OCI-LY1 (cell line): ENCODE data around the gene PRKCE.

Experiments used
- H2AFZ ChIP-seq: fragments of 200-600 bp; sonication (generic), shearing (Covaris generic); 2 replicates; pipeline ENCODE4 v1.6.0; 2014; ENCODE audit warnings: antibody characterized with exemption, mild to moderate bottlenecking, low read length
- H3F3A ChIP-seq: fragments of 200-600 bp; sonication (generic), shearing (Covaris generic); 2 replicates; pipeline ENCODE4 v1.6.0; 2014; ENCODE audit warnings: mild to moderate bottlenecking, antibody characterized with exemption, low read length, moderate library complexity; ENCODE audit not compliant: insufficient read depth
- H3K27ac ChIP-seq: fragments of 200-600 bp; sonication (generic); 2 replicates; pipeline ENCODE4 v1.5.1; 2014; ENCODE audit warnings: low read length, mixed run types, mild to moderate bottlenecking, low read depth; ENCODE audit not compliant: poor library complexity, severe bottlenecking
- H3K27me3 ChIP-seq: fragments of 200-600 bp; sonication (generic); 2 replicates; pipeline ENCODE4 v1.6.0; 2014; ENCODE audit warnings: antibody characterized with exemption, mild to moderate bottlenecking, low read length, moderate library complexity; ENCODE audit not compliant: insufficient read depth
- H3K36me3 ChIP-seq: fragments of 200-600 bp; sonication (generic); 2 replicates; pipeline ENCODE4 v1.6.1; 2014; ENCODE audit warnings: mild to moderate bottlenecking, antibody characterized with exemption, low read length, moderate library complexity, mixed read lengths; ENCODE audit not compliant: insufficient read depth
- H3K4me1 ChIP-seq: fragments of 200-600 bp; sonication (generic); 2 replicates; pipeline ENCODE4 v1.5.1; 2014; ENCODE audit warnings: mild to moderate bottlenecking, low read length, moderate library complexity; ENCODE audit not compliant: insufficient read depth, severe bottlenecking
- H3K4me2 ChIP-seq: fragments of 200-600 bp; sonication (generic), shearing (Covaris generic); 2 replicates; pipeline ENCODE4 v1.6.1; 2014; ENCODE audit warnings: low read length
- H3K4me3 ChIP-seq: fragments of 200-600 bp; sonication (generic); 2 replicates; pipeline ENCODE4 v1.5.1; 2014; ENCODE audit warnings: low read length, low read depth, mild to moderate bottlenecking, mixed read lengths; ENCODE audit not compliant: poor library complexity, severe bottlenecking
- H3K79me2 ChIP-seq: fragments of 200-600 bp; shearing (Covaris generic); 2 replicates; pipeline ENCODE4 v1.6.1; 2016; ENCODE audit warnings: mixed run types, low read length, mixed read lengths; ENCODE audit not compliant: insufficient read depth
- H3K9ac ChIP-seq: fragments of 200-600 bp; sonication (generic), shearing (Covaris generic); 2 replicates; pipeline ENCODE4 v1.6.1; 2014; ENCODE audit warnings: mild to moderate bottlenecking, low read length, mixed read lengths
- H3K9me2 ChIP-seq: fragments of 200-600 bp; sonication (generic), shearing (Covaris generic); 2 replicates; pipeline ENCODE4 v1.6.1; 2014; ENCODE audit warnings: low read depth, mild to moderate bottlenecking, low read length, mixed read lengths
- H3K9me3 ChIP-seq: fragments of 200-600 bp; shearing (Covaris generic); 2 replicates; pipeline ENCODE4 v1.6.1; 2014; ENCODE audit warnings: low read length, mixed read lengths
- H4K20me1 ChIP-seq: fragments of 200-600 bp; sonication (generic), shearing (Covaris generic); 2 replicates; pipeline ENCODE4 v1.6.0; 2016; ENCODE audit warnings: mild to moderate bottlenecking, low read length; ENCODE audit not compliant: insufficient read depth
- EZH2 ChIP-seq: fragments of 200-600 bp; sonication (generic), shearing (Covaris generic); IDR thresholded peaks from 2 replicates; pipeline ENCODE4 v1.8.0; 2017; ENCODE audit warnings: borderline replicate concordance, mixed run types, mild to moderate bottlenecking, antibody characterized with exemption, low read length, moderate library complexity, mixed read lengths
- TF ChIP-seq, protein P1 (sequence below): fragments of 200-600 bp; sonication (generic), shearing (Covaris generic); IDR thresholded peaks from 2 replicates; pipeline ENCODE4 v1.5.1; 2017; ENCODE audit warnings: mild to moderate bottlenecking, antibody characterized with exemption, low read length, moderate library complexity, mixed read lengths

PRKCE gene

DNA sequence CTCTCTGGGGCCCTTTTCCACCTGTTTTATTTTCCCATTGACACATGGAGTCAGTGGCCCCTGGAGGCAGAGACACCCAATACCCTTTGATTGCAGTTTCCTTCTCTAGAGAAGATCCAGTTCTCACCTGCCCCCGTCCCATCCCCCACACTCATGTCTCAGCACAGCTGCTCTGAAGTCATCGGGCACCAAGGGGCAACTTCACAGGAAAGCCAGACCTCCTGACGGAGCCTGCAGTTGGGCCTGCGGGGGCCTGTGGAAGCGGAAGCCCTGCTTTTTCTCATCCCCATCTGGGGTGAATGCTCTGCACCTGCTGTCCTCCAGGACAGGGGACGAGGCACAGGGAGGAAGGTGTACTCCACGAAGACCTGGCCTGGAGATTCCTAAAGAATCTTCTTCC is 337.4 kb downstream of the PRKCE start:
- H3K9ac ChIP-seq, result no peak overlapping the region
- no peak for TF ChIP-seq EZH2
- TF ChIP-seq, protein P1, sequence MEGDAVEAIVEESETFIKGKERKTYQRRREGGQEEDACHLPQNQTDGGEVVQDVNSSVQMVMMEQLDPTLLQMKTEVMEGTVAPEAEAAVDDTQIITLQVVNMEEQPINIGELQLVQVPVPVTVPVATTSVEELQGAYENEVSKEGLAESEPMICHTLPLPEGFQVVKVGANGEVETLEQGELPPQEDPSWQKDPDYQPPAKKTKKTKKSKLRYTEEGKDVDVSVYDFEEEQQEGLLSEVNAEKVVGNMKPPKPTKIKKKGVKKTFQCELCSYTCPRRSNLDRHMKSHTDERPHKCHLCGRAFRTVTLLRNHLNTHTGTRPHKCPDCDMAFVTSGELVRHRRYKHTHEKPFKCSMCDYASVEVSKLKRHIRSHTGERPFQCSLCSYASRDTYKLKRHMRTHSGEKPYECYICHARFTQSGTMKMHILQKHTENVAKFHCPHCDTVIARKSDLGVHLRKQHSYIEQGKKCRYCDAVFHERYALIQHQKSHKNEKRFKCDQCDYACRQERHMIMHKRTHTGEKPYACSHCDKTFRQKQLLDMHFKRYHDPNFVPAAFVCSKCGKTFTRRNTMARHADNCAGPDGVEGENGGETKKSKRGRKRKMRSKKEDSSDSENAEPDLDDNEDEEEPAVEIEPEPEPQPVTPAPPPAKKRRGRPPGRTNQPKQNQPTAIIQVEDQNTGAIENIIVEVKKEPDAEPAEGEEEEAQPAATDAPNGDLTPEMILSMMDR, result no peak

DNA sequence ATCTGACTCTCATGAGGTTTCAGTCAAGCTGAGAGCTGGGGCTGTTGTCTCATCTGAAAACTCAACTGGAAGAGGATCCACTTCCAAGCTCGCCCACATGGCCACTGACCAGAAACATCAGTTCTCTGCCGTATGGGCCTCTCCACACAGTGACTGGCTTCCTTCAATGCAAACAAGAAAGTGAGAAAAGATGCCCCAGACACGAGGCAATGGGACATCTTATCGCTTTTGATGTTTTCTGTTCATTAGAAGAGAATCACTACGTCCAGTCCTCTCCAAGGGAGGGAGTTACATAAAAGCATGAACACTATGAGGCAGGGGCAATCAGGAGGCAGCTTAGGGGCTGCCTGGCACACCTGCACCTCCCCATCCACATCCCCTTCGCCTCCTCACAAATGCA is 338.7 kb downstream of the PRKCE start:
- H3K4me1 ChIP-seq, result no peaks in the 10 kb centered on the region
- no peak overlapping the region for H3K4me3 ChIP-seq
- no peak overlapping the region for H3K27ac ChIP-seq
- H3K9ac ChIP-seq, result no peak overlapping the region
- no peaks in the 10 kb centered on the region for H3K9me2 ChIP-seq
- no peak overlapping the region for H3K4me2 ChIP-seq
- H3K79me2 ChIP-seq, result no peaks in the 10 kb centered on the region
- H3K36me3 ChIP-seq, result 0 out of 2 replicates have a peak, but pooled peaks cover 5% of the 10 kb centered on the region
- no peaks in the 10 kb centered on the region for H3K27me3 ChIP-seq
- no peaks in the 10 kb centered on the region for H4K20me1 ChIP-seq
- no peaks in the 10 kb centered on the region for H3F3A ChIP-seq
- H2AFZ ChIP-seq, result no peak overlapping the region
- TF ChIP-seq EZH2, result no peak
- TF ChIP-seq, protein P1, result no peak
- H3K9me3 ChIP-seq, result no peaks in the 10 kb centered on the region

More for the DNA sequence above, 337.4 kb downstream of the PRKCE start:
- no peak overlapping the region for H3K4me3 ChIP-seq
- no peak overlapping the region for H3K27ac ChIP-seq
- no peaks in the 10 kb centered on the region for H3K9me3 ChIP-seq
- H3K4me1 ChIP-seq, result no peaks in the 10 kb centered on the region
- H3K79me2 ChIP-seq, result no peaks in the 10 kb centered on the region
- no peaks in the 10 kb centered on the region for H4K20me1 ChIP-seq
- no peaks in the 10 kb centered on the region for H3K9me2 ChIP-seq
- no peak overlapping the region for H2AFZ ChIP-seq
- no peaks in the 10 kb centered on the region for H3F3A ChIP-seq
- H3K27me3 ChIP-seq, result no peaks in the 10 kb centered on the region
- no peak overlapping the region for H3K4me2 ChIP-seq
- H3K36me3 ChIP-seq, result 0 out of 2 replicates have a peak, but pooled peaks cover 5% of the 10 kb centered on the region

DNA sequence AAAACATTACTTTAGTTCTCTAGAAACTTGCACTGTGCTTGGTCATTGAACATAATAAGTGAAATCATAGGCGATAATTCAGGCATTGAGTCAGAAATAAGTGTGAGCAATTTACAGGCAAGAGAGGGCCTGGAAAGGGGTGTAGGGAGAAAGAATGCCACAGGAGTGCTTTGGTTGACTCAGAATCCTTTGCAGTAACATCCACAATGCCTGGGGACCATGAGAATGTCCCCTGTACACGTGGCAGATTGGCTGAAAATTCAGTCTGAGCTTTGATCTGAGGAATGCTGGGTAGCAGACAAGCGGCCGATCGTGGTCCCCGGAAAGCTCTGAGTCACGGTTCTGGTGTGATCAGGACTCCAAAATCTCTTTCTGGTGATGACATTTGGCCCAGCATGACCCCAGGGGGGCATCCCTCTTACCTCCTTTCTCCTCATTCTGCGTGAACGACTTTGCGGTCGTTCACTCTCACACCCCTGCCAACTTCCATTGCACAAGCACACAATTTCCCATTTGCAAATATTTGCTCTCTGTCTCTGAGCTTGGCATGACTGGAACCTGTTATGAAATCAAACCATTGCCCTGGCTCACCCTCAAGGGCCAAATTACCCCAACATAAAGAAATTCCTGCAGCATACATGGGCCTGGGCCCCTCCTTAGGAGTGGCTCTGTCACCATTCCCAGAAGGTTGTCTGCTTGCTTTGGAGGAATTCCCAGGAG is 340.7 kb downstream of the PRKCE start:
- Histone ChIP-seq H3K9me2 (no peaks in the 10 kb centered on the region), H3K4me1 (no peaks in the 10 kb centered on the region), H2AFZ (no peak overlapping the region), H3K36me3 (0 out of 2 replicates have a peak, but pooled peaks cover 5% of the 10 kb centered on the region), H3K79me2 (no peaks in the 10 kb centered on the region), H3K4me2 (no peak overlapping the region), H3K9ac (no peak overlapping the region), H3K27me3 (no peaks in the 10 kb centered on the region), H3F3A (no peaks in the 10 kb centered on the region), H4K20me1 (no peaks in the 10 kb centered on the region), H3K9me3 (no peaks in the 10 kb centered on the region), H3K4me3 (no peak overlapping the region), H3K27ac (no peak overlapping the region)
- no peak for TF ChIP-seq EZH2
- TF ChIP-seq, protein P1, result no peak
